Adrenal gland (tissue), 5 donors: ENCODE measurements around the gene MLIP.

ENCODE experiments used
- CTCF ChIP-seq, 6 experiments: fragments of 450-650 bp in 4 of 6; fragments of 200-600 bp in 2 of 6; sonication (generic) in 1 of 6; IDR thresholded peaks; 1 replicate in 5 of 6; 2 replicates in 1 of 6; pipeline versions ENCODE4 v1.5.1 to v1.8.0; 2016 to 2021; ENCODE audit warnings: antibody characterized with exemption in 6 of 6, mild to moderate bottlenecking in 2 of 6, moderate library complexity in 1 of 6
- POLR2A ChIP-seq, 2 donors: fragments of 450-650 bp; IDR thresholded peaks; one replicate each; pipeline ENCODE4 v1.6.1; 2017; ENCODE audit warnings: antibody characterized with exemption in 2 of 2, mild to moderate bottlenecking in 2 of 2, moderate library complexity in 1 of 2
- donor health status: DM: no; HTN: no; CAD: no.

- no peak for TF ChIP-seq CTCF (IDR thresholded peaks at IDR 0.05)
- no peak for TF ChIP-seq POLR2A (IDR thresholded peaks at IDR 0.05)
These were observed 178.2 kb downstream of the MLIP start for GRCh38 chr6:54289426-54289825.
